IPS-NIHi7 (cell line): Measurements from ENCODE around the gene PIP4K2C.
"Not testable (repeated sequence)": the region's sequence is repeated elsewhere in the genome, so short reads cannot be mapped to it uniquely, and the experiment has no call there.

Source experiments
- DNase-seq: peaks from one replicate; pipeline ENCODE4 v3.0.0; 2012; ENCODE audit warnings: mixed read lengths; ENCODE audit errors: extremely low spot score

Gene PIP4K2C

GRCh38 chr12:57584690-57585089, 6.3 kb upstream of the PIP4K2C start:
- DNase-seq: no peak

GRCh38 chr12:57585156-57585555, 5.8 kb upstream of the PIP4K2C start:
- DNase-seq: no peak

- DNase-seq: no peak
Measured at GRCh38 chr12:57586128-57586527, 4.9 kb upstream of the PIP4K2C start.

- no peak for DNase-seq
Measured at GRCh38 chr12:57586832-57587429, 4.1 kb upstream of the PIP4K2C start.

DNA sequence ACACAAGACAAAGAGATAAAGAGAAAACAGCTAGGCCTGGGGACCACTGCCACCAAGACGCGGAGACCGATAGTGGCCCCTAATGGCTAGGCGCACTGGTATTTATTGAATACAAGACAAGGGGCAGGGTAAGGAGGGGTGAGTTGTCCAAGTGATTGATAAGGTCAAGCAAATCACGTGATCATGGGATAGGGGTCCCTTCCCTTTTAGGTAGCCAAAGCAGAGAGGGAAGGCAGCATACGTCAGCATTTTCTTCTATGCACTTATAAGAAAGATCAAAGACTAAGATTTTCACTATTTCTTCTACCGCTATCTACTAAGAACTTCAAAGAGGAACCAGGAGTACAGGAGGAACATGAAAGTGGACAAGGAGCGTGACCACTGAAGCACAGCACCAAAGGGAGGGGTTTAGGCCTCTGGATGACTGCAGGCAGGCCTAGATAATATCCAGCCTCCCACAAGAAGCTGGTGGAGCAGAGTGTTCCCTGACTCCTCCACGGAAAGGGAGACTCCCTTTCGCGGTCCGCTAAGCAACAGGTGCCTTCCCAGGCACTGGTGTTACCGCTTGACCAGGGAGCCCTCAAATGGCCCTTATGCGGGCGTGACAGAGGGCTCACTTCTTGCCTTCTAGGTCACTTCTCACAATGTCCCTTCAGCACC, 1.9 kb upstream of the PIP4K2C start:
- DNase-seq: not testable (repeated sequence)

DNA sequence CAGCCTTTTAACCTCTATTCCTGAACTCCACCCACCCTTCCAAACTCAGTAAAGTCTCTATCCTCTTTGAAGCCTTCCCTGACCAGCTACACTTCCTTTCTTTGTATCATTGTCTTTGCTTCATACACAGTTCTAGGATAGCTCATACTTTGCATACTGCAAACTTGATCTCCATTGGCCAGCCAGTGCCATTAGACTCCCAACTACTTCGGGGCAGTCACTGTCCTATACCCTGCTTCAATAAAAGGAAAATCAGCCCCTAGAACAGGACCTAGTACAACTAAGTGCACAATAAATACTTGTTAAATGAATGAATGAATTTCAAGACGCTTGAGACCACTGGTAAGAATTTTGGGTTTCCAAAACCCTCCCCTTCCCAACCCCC, 521 bp upstream of the PIP4K2C start:
- DNase-seq: no peak

DNA sequence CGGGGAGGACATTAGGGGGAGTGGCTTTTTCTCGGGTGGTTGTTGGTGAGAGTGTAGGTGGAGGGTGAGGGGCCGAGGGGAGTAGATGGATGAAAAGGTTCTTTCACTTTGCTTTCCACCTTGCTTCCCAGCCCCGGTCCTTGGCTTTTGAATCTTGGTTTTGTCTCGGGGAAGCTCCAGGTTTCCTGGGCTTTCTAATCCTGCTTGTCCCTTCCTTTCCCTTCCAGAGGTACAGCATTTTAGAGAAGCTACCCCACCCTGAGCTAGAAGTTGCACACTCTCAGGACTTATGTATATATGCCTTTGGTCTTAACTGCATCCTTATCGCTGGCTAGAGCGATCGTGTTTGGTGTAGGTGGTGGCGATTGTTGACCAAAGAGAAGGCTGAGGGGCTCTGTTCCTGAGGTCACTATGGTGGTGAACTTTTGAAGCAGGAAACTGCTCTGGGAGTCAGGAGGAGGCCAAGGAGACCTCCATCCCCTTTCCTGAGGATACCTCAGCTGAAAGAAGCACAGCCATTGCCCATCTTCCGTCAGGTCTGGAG, 862 bp downstream of the PIP4K2C start:
- DNase-seq: no peak

DNA sequence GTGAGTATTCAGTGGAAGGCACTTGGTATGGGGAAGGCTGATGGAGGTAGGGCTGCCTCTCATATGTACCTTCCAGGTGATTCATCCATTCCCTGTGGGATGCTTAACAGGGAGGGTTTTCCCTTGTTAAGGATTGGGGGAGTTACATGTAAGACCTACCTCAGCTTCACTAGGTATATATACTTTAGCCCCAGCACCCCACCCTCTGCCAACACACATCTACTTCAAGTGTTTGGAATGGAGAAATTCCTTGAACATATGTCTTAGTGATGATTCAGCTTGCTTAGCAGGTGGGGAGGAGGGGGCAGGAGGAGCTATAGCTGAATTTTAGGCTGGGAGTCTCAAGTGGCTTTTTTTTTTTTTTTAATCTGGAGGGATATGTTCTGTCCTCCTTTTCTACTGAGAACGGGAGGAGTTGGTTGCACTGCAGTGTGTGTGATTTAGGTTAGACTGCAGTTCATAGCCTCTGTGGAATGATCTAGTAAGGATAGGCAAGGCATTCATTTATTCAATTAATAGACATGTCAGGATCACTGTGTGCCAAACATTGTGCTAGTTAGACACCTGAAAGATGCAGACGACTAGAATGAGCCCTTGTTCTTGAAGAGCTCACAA, 1.7 kb downstream of the PIP4K2C start:
- DNase-seq: no peak

- no peak for DNase-seq
Measured at GRCh38 chr12:57593187-57593586, 2.2 kb downstream of the PIP4K2C start.

- no peak for DNase-seq
Measured at GRCh38 chr12:57600395-57600794, 9.4 kb downstream of the PIP4K2C start.

DNA sequence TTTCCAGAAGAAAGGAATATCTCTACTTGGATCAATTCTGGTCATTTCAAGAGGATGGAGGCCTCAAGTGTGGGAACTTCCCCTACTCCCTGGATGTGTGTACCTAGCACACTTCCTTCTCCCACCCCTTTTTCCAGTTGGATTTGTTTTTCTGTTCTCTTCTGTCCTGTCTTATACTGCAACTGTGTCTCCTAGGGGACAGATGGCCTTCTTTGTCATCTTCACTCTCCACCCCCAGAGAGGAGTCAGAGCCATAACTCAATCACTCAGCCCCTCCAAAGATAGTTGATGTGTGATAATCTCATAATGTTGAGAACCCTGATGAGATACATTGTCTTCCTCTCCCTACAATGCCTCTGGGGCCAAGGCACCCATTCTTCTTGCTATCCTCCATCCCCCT, 11.6 kb downstream of the PIP4K2C start:
- no peak for DNase-seq

DNA sequence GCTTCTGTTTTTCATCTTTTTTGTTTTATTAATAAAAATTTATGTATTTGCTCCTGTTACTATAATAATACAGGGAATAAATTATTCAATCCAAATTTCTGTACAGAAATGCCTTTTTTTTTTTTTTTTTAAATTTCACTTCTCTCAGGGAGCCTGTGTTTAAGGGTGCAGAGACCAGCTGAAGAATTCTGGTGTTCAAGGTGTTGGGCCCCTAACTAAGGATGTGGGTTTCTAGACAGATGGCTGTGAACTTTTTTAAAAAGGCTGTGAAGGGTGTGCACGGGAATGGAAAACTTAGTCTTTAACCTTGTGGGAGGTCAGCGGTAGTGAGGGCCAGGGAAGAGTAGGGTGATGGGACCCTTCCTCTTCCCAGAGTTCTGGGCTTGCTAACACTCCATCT, 12.3 kb downstream of the PIP4K2C start:
- DNase-seq: no peak

DNA sequence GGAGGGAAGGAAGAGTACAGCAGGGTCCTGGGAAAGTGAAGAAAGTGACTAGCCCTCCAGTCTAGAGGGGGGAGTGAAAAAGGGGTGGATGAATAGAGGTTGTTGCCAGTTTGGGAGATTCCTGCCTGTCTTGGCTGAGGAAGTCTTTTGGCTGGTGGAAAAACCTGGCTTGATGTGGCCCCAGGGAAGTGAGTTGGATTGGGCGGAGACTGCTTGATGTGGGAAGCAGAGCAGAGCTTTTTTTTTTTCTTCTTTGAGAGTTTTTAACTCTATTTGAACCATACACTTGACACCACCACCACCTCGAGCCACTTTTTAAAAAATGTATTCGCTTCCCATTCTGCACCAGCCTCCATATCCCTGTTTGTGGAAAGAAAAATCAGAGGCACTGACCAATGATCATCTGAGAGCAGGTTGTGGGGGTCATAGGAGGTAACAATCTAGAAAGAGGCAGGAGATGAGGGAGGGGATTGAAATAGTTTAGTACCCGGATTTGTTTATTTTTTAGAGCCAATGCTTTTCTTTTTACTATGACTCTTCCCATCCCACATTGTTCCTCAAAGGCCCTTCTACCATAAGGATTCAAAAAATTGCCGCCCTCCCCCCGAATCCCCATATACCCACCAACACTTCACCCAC, 12.9 kb downstream of the PIP4K2C start:
- DNase-seq: peak; percentile 46

- DNase-seq: peak; percentile 64
Measured at GRCh38 chr12:57604454-57604991, 13.5 kb downstream of the PIP4K2C start, which contains the start of gene DTX3. TSS of gene DTX3 (plus strand) at chr12:57604824. CDS start at chr12:57606518, 1,694 bp downstream.

- peak; percentile 38 for DNase-seq
Measured at GRCh38 chr12:57604992-57605810, 14.2 kb downstream of the PIP4K2C start.

DNA sequence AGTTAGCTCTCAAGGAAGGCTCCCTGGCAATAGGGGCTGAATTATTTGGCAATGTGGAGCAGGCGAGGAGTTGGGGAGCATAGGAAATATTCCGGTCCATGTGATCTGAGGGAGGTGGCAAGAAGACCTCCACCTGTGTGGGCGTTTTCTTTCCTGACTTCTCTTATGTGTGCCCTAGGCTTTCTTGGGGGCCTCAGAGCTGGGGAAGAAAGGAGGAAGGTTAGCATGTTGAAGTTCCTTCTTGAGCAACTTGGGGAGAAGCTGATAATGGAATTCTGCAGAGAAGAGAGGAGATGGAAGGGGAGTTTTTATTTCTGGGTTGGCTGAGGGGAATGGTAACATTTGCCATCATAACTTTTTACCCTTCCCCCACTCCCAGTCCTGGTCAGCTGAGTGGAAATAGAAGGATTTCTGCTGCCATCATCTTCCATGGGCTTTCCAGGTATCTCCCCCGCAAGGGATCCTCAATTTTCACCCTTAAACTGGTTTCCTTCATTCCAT, 14.9 kb downstream of the PIP4K2C start:
- no peak for DNase-seq

GRCh38 chr12:57606399-57606798, 15.4 kb downstream of the PIP4K2C start:
- DNase-seq: no peak

GRCh38 chr12:57606821-57607220, 15.8 kb downstream of the PIP4K2C start:
- no peak for DNase-seq

DNA sequence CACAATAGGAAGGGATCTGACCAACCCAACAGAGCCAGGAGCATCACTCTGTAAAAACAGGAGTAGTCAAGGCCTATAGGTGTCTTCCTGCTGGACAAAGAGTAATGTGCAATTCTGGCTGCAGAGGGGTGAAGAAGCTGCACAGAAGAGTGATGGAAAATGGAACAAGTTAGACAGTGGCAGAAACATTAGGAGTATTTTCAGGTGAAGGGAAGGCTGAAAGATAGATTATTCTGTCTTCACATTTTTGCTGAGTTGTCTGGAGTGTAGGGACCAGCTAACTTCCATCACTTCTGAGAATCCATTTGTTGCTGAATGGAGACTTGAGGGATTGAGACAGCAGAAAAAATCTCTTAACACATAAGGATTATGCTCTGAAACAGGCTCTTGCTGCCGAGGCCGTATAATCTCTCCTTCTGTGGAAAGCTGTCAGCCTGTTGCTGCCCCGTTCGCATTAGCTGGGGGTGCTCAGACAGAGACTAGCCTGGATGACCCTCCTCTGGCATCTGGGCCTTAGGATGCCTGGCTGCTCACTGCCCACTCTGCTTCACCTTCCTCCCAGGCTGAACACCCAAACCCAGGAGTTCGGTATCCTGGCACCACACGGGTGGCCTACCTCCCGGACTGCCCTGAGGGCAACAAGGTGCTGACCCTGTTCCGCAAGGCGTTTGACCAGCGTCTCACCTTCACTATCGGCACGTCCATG, 17.1 kb downstream of the PIP4K2C start:
- no peak for DNase-seq

DNA sequence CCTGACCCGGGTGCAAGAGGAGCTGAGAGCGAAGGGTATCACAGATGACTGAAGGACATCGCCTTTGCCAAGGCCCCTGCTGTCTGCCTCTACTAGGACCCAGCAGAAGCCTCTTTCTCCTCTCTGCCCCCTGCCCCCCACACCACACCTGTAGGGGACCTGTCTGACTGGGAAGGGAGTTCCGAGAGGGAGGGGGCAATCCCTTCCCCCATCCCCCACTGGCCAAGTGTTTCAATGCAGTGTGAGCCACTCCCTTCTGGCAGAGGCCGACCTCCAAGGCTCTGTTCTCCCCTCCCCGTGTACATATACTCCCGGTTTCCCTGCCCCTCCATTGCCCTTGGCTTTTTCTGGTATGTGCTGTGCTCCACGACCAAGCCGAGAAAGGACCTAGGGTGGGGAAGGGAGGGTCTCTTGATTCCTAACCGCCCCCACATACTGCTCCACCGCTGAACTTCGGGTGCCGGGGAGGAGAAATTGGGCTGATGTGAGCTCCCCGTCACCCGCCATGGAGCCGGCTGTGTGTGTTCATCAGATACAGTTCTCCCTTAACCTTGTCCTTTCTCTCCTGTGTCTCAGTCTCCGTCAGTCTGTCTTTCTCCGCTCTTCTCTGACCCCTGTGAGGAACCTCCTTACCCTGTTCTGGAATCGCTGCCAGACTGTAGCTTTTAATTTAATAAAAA, 18.2 kb downstream of the PIP4K2C start:
- peak; percentile 53 for DNase-seq
